Ecto neural progenitor cell (in vitro differentiated cells): ENCODE data around the gene CLIC4.
A peak's percentile ranks its signal among the peaks of the same experiment; 100 is the strongest.
"Not testable (repeated sequence)": the region's sequence is repeated elsewhere in the genome, so short reads cannot be mapped to it uniquely, and the experiment has no call there.

ENCODE experiments used
- DNase-seq: peaks from one replicate; pipeline ENCODE4 v3.0.0-alpha.2; 2018; ENCODE audit warnings: low spot score

CLIC4 gene

GRCh38 chr1:24811494-24811893 lies 66.2 kb downstream of the CLIC4 start:
- DNase-seq, result not testable (repeated sequence)

- not testable (repeated sequence) for DNase-seq
These were observed 75.0 kb downstream of the CLIC4 start for GRCh38 chr1:24820221-24820620.

GRCh38 chr1:24822887-24823286 lies 77.6 kb downstream of the CLIC4 start:
- no peak for DNase-seq

- not testable (repeated sequence) for DNase-seq
These were observed 78.2 kb downstream of the CLIC4 start for GRCh38 chr1:24823486-24823885.

- DNase-seq, result no peak
These were observed 79.9 kb downstream of the CLIC4 start for GRCh38 chr1:24825174-24825573.

- DNase-seq, result no peak
These were observed 81.3 kb downstream of the CLIC4 start for GRCh38 chr1:24826510-24826909.

GRCh38 chr1:24827379-24828135 lies 82.3 kb downstream of the CLIC4 start:
- no peak for DNase-seq

- no peak for DNase-seq
These were observed 83.1 kb downstream of the CLIC4 start for GRCh38 chr1:24828183-24828886.

GRCh38 chr1:24828887-24829192 lies 83.6 kb downstream of the CLIC4 start:
- DNase-seq, result no peak

GRCh38 chr1:24830680-24831272 lies 85.5 kb downstream of the CLIC4 start:
- no peak for DNase-seq

- DNase-seq, result no peak
These were observed 96.3 kb downstream of the CLIC4 start for GRCh38 chr1:24841593-24841992.

GRCh38 chr1:24846671-24847070 lies 101.4 kb downstream of the CLIC4 start:
- DNase-seq, result no peak

- peak; percentile 94 for DNase-seq
These were observed 103.0 kb downstream of the CLIC4 start for GRCh38 chr1:24847995-24848881.

GRCh38 chr1:24849672-24850295 lies 104.5 kb downstream of the CLIC4 start:
- no peak for DNase-seq

GRCh38 chr1:24850328-24850920 lies 105.2 kb downstream of the CLIC4 start:
- DNase-seq, result no peak

GRCh38 chr1:24853649-24854048 lies 108.4 kb downstream of the CLIC4 start:
- DNase-seq, result no peak

- no peak for DNase-seq
These were observed 110.2 kb downstream of the CLIC4 start for GRCh38 chr1:24855474-24855873.

GRCh38 chr1:24856787-24857506 lies 111.7 kb downstream of the CLIC4 start:
- no peak for DNase-seq

- no peak for DNase-seq
These were observed 112.4 kb downstream of the CLIC4 start for GRCh38 chr1:24857507-24858133.

- DNase-seq, result no peak
These were observed 113.0 kb downstream of the CLIC4 start for GRCh38 chr1:24858277-24858676.
